ENCODE results near the gene MAPK10.

- TF ChIP-seq CTCF (IDR thresholded peaks at IDR 0.05) (no peak), POLR2A (IDR thresholded peaks at IDR 0.05) (no peak), EP300 (IDR thresholded peaks at IDR 0.05) (no peak), POLR2AphosphoS5 (IDR thresholded peaks at IDR 0.05) (no peak)
These were observed 57.0 kb downstream of the MAPK10 start for GRCh38 chr4:86302830-86303229.
